Subcutaneous adipose tissue (tissue), 4 donors: ENCODE results near the gene ZFAND6. TPM values are rescaled to one million over a fixed set of nuclear protein-coding genes. Genes with fewer than 3 reads are reported as not detected.

Source experiments
- total RNA-seq, 4 donors: library from RNA; depleted of rRNA; stranded (reverse); fragments of >200 nt; gene quantifications; one replicate each; pipeline ENCODE4 v1.1.0, GENCODE V29; 2016
- TF ChIP-seq, protein P1 (sequence below): fragments of 450-650 bp; IDR thresholded peaks from one replicate; pipeline ENCODE4 v1.5.1; 2016; ENCODE audit warnings: low read depth, mild to moderate bottlenecking, control low read depth, antibody characterized with exemption, moderate library complexity

The ZFAND6 gene
- total RNA-seq, 4 donors from 2014 or later = 107 to 155 (median 140) TPM

DNA sequence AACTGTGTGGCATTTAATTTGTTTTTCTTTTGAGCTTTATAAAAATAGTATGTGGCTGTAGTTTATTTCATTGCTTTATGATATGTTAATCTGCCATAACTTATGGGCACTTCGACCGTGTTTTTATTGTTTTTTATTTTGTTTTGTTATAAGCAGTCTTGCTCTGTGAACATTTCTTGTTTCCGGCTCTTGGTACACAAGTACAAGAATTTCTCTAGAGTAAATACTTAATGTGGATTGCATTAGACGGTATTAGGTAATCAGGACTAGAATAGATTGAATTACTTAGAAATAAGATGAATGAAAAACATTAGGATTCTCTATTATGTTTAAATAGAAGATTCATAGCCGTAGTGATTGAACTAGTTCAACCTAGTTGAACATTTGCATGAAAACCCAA, 2.1 kb downstream of the ZFAND6 start:
- TF ChIP-seq, protein P1, sequence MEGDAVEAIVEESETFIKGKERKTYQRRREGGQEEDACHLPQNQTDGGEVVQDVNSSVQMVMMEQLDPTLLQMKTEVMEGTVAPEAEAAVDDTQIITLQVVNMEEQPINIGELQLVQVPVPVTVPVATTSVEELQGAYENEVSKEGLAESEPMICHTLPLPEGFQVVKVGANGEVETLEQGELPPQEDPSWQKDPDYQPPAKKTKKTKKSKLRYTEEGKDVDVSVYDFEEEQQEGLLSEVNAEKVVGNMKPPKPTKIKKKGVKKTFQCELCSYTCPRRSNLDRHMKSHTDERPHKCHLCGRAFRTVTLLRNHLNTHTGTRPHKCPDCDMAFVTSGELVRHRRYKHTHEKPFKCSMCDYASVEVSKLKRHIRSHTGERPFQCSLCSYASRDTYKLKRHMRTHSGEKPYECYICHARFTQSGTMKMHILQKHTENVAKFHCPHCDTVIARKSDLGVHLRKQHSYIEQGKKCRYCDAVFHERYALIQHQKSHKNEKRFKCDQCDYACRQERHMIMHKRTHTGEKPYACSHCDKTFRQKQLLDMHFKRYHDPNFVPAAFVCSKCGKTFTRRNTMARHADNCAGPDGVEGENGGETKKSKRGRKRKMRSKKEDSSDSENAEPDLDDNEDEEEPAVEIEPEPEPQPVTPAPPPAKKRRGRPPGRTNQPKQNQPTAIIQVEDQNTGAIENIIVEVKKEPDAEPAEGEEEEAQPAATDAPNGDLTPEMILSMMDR = no peak

DNA sequence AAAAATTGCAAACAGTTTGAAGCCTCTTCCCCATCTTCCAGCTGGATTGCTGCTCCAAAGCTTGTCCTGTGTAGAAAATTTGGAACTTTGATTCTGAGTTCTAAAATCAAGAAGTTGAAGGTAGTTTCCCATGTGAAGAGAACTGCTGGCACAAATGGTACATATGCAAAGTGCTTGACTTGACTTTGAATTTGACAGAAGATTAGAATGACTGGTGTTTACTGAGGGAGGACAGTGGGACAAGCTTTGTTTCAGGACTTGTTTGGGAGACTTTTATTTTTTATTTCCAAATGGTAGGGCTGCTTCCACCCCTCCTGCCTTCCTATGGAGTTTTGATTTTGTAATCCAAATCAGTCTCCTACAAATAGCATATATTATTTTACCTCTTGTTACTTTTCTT, 7.4 kb downstream of the ZFAND6 start:
- TF ChIP-seq, protein P1 = no peak

DNA sequence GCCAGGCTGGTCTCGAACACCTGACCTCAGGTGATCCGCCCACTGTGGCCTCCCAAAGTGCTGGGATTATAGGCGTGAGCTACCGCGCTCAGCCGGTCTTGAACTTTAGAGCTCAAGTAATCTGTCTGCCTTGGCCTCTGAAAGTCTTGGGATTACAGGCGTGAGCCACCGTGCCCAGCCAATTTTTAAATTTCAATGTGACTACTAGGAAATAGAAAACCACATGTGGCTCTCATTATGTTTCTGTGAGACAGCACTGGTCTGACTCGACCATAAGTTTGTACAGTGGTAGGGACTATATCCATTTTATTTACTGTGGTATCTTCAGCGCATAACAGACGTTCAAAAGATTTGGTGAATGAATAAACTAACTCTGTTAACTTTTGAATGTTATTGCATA, 9.1 kb downstream of the ZFAND6 start:
- TF ChIP-seq, protein P1 = no peak

DNA sequence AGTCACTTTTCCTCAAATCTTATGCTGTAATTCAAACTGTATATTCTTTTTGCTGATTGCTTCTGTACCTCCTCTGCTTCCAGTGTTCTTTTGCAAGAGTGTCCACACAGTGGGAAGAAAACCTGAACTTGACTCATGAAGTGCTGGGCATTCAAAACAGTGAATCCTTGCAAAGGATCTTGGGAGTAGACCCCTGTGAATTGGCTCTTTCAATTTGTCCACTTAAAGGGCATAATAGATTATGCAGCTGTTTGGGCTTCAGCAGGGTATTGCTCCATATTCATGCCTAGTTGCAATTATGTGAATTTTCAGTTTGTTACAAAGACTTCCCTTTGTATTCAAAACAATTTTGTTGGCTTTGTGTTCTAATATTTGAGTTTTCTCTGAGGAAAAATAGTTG, 11.4 kb downstream of the ZFAND6 start:
- TF ChIP-seq, protein P1 = no peak

DNA sequence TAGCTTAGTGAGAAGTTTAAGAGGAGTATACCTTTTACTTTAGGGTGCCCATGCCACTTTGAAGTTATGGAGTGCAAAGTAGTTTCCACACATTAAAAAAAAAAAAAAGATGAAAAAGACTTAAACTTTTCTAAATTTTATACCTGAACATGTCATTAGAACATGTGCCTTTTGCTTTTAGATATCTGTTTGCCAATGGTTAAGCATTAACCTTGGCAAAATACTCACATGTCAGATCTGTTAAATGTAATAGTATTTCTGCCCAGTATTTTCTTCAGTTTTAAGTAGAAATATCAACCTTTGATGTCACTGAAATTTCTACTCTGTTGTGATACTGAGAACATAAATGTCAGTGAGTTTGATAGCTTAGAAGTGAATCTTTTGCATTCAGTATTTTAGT, 12.2 kb downstream of the ZFAND6 start:
- TF ChIP-seq, protein P1 = no peak

DNA sequence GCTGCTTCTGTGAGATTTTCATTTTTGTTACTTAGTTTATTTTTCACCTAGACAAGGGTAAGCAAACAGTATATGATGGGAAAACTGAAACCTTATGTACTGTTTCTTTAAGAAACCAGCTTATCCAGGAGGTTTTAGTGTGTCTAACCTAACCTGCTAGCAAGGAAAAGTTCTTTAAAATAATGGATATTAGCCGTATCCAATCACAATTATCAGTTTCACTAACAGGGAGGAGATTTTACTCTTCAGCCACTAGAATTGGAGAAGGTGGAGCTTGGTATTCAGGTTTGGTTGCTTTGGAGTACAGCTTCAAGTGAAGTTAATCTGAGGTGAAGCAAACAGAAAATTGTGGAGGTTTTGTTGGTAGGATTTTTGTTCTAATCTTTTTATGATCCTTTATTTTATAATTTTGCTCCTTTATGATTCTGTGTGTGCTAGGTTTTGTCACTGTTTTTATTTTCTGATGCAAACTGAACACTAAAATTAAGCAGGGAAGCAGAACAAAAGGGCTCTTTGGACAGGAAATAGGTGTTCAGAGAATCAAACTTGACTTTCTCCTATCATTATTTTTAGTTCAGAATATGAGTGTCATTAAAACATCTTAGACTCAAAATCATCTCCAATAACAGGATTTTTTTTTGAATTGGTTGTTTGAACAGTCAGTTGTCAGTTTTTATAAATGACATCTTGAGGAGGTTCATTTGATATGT, 13.0 kb downstream of the ZFAND6 start:
- TF ChIP-seq, protein P1 = no peak

DNA sequence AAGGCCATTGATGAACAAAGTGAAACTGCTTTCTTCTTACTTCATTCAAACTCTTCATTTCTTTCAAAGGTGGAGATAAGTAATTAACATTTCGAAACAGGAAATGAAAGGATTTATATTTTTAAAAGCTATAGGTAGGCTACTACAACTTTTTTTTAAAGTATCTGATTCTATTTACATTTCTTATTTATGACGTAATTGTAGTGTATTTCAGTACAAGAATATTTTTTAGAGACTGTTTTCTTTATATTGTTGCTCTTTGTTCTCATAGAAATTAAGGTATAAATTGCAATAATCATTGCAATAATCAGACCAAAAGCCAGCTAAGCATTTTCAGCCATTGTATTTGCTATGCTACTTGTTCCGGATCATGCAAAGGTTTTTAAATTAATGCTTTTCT, 13.7 kb downstream of the ZFAND6 start:
- TF ChIP-seq, protein P1 = no peak
